Activated CD8-positive, alpha-beta memory T cell treated with anti-CD3 and anti-CD28 coated beads for 24 hours (primary cell): Measurements from ENCODE around the gene RIN3.

Experiments
- DNase-seq: peaks from one replicate; pipeline ENCODE4 v3.0.0-alpha.2; 2020

Gene RIN3

DNA sequence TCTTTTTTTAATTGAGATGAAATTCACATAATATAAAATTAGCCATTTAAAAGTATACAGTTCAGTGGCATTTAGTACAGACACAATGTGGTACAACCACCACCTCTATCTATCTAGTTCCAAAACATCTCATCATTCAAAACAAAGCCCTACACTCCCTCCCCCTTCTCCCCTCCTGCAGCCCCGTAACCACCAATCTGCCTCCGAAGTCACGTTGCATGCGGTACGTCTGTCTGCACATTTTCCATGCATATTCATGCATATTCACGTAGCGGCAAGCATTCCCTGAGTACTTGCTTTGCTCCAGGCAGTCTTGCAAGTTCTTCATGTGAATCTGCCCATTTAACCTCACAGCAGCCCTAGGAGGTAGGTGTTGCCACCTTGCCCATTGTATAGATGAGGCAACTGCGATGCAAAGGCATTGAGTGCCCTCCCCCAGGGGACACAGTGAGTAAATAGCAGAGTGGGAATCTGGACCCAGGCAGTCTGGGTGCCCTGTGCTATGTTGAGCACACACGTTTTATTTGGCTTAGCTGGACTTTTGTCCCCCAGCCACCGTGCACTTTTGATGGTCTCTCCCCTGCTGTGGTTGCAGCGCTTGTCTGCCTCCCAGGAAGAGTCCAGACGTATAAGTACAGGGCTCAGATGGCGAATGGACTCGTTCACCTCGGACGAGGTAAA lies 43.4 kb downstream of the RIN3 start:
- no peak for DNase-seq

DNA sequence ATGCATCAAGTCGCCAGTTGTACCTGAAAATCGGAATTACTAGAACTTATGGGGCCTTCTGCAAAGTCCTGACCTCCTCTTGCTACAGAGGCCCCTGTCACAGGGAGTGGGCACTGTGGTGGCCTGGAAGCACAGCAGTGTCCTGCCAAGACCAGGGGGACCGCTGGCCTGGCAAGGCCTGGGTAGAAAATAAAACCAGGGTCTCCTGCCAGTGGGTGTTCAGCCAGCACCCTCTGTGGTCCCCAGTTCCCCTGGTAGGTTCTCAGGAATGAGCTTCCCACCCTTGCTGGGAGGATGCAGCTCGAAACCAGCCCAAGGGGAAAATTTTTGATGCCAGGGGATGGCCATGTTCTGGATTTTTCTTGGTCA lies 43.9 kb downstream of the RIN3 start:
- no peak for DNase-seq

DNA sequence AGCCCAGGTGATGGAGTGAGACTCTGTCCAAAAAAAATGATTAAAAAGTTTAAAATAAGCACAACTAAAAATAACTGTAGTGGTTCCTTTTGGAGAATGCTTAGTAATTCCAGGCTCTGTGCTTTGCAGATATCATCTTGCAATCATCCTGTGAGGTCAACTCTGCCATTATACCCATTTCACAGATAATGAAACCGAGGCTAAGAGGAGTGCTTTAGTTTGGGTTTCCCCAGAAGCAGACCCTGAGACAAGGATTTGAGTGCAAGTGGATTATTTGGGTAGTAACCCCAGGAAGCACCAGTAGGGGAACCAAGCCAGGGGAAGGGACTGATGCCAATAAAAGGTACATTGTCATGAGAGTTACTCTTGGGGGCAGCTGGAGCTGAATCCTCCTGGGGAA lies 44.7 kb downstream of the RIN3 start:
- no peak for DNase-seq

GRCh38 chr14:92559486-92559885 lies 45.9 kb downstream of the RIN3 start:
- no peak for DNase-seq

- no peak for DNase-seq
These were observed 46.7 kb downstream of the RIN3 start for GRCh38 chr14:92560106-92560865.

DNA sequence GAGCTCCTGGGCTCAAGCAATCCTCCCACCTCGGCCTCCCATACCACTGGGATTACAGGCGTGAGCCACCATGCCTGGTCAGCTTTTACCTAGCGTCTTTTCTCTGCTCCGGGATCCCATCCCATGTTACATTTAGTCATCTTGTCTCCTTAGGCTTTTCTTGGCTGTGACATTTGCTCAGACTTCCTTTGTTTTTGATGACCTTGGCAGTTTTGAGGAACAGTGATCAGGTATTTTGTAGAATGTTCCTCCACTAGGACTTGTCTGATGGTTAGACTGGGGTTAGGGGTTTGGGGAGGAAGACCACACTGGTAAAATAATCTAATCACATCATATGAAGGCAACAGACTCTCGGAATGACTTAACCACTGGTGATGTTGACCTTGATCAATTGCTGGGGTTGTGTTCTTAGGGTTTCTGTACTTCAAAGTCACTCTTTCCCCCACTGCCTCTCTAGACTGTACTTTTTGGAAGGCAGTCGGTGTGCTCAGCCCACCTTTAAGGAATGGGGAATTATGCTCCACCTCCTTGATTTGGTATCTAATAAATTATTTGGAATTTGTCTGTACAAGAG lies 48.4 kb downstream of the RIN3 start:
- no peak for DNase-seq

DNA sequence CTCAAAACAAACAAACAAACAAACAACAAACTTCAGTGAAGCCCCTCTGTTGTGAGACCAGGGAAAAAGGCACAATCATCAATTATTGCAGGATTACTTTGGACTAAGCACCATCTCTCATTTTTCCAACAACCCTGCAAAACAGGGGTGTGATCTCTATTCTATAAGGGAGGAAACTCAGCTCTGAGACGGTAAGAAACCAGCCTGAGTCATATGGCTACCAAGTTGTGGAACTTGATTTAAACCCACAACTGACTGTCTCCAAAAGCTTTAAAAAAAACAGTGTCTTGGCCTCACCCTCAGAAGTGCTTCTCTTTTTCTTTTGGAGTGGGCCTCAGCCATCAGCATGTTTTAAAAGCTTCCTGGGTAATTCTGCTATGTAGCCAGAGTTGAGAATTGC lies 49.8 kb downstream of the RIN3 start:
- no peak for DNase-seq

GRCh38 chr14:92563765-92564285 lies 50.2 kb downstream of the RIN3 start:
- DNase-seq, result no peak

- DNase-seq, result no peak
These were observed 50.9 kb downstream of the RIN3 start for GRCh38 chr14:92564344-92565039.

- DNase-seq, result no peak
These were observed 51.6 kb downstream of the RIN3 start for GRCh38 chr14:92565040-92565717.

DNA sequence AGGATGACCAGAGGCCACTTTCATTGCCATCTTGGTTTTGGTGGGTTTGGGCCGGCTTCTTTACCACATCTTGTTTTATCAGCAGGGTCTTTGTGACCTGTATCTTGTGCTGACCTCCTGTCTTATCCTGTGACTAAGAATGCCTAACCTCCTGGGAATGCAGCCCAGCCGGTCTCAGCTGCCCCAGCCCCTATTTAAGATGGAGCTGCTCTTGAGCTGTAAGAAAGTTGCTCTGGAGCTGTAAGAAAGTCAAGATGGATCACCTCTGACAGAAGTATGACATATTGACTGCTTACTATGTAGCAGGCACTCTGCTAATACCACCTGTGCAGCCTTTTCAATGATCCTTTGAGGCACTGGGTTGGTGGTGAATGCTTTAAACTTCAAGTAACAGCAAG lies 52.1 kb downstream of the RIN3 start:
- no peak for DNase-seq

GRCh38 chr14:92567173-92567725 lies 53.7 kb downstream of the RIN3 start:
- DNase-seq, result no peak

DNA sequence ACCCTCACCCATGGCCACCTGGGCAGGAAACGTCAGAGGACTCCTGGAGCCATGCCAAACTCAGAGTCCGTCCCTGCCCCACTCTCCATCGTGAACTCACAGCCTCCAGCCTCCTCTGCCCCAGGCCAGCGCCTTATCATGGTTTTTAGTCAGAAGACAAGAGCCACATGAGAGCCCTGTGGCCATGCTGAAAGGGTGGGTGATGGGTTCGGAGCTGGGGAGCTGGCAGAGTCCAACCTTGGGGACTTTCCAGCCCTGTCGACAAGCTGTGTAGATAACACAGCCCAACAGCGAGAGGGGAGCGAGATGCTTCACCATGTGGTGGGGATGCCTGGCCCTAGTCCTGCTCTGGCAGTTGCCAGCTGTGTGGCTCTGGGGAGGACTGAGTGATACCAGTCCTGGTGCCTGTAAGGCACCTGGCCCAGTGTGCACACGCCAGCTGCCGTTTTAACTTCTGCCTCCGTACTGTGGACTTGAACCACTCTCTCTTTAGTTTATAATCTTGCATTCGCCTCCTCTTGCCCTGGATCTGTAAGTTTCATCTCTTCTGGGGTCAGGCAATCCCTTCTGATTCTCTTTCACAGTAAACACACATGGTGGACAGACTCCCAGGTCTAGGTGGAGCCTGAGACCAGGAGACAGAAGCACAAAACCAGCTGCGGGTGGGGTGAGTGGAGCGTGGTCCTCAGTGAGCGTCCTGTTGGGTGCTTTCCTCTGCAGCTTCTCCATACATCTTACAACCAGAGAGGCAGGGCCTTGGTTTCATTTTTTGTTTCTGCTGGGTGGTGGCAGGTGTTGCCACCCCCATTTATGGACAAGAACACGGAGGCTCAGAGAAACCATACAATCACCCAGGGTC lies 55.3 kb downstream of the RIN3 start:
- peak; percentile 79 for DNase-seq

DNA sequence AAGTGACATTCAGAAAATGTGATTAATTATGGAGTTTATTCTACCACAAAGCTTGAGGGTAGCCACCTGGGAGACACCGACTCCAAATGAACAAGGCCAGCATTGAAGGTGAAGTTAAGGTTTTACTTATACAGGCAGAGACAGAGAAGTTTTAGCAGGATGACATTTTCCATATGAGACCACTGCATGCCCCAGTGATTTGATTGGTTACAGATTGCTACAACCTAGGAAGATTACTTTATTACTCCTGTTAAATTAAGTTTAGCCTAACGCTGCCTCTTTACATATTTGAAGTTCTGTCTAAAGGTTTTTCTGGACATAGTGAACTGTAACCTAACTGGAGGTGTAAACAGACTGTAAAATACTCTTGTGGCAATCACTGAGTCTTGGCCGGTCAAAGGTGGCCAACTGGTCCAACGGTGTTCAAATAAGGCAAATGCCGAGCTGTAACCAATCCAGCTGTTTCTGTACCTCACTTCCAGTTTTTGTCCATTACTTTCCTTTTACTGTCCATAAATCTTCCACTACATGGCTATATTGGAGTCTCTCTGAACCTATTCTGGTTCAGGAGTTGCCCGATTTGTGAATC lies 57.2 kb downstream of the RIN3 start:
- no peak for DNase-seq

DNA sequence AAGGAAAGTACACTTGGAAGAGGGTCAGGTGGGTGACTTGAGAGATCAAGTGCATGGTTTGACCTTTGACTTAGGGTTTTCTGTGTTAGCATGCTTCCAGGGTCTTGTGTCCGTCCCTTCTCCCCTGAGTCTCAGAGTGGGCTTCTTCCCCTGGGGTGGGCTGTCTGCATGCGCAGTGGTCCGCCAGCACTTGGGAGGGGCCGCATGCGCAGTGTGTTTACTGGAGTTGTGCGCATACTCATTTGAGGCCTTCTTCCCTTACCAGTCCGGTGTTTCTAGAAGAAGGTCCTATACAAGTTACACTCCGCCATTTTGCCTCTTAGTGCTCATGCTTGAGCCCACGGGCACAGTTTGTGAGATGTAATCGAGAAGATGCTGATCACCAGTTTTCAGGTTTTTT lies 58.5 kb downstream of the RIN3 start:
- DNase-seq, result no peak

DNA sequence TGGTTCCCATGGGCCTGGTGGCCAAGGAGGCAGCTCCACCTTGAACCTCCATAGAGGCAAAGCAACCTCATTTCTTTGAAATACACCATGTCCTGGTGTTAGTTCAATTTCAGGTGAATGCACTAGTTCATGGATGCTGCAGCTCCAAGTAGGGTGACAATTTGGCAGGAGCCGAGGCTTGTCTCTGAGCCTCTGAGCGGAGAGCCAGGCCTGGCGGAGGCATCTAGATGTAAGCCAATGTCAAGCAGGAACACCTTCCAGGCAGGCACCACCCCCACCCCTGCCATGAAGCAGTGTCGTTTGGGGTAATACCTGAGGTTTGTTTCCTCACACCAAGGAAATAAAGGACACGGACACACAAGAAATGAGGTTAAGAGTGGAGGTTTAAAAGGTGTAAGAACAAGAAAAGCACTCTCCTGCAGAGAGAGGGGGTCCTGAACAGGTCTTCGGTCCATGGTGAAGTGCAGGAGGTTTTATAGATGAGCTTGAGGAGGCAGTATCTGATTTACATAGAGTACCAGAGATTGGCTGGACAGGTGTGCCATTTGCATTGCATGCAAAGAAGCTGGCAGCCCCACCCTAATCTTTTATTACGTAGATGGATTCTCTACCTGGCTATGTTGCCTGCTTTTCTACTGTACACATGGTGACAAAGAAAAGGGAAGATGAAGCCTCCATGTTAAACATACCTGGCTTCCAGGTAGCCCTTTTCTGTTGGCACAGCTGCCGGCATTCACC lies 60.3 kb downstream of the RIN3 start:
- DNase-seq, result no peak

GRCh38 chr14:92575061-92575747 lies 61.6 kb downstream of the RIN3 start:
- DNase-seq, result no peak

DNA sequence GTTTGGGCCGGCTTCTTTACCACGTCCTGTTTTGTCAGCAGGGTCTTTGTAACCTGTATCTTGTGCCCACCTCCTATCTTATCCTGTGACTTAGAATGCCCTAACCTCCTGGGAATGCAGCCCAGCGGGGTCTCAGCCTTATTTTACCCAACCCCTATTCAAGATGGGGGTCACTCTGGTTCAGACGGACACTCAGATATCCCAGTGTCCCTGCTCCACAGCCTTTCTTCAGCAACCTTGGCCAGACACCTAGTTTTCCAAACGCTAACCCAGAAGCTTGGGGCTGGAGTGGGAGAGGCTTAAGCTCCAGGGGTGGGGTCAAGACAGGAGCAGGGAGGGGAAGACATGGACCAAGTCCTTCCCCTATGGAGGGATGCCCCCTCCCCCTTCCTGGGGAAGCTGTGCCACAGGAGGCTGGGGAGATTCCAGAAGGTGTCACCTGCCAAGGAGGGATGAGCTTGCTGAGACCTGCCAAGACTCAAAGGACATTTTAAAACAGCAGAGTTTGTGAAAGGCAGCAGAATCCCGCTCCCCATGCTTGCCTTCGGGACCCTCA lies 62.2 kb downstream of the RIN3 start:
- DNase-seq, result no peak

GRCh38 chr14:92577321-92577742 lies 63.8 kb downstream of the RIN3 start:
- DNase-seq, result peak; percentile 75
